Measurements from ENCODE around the gene GATAD2A. TPM values are rescaled to one million over a fixed set of nuclear protein-coding genes. Genes with fewer than 3 reads are reported as not detected.

GATAD2A gene
- total RNA-seq, 1 donor from 2014 or later = 75.6 TPM

- Mint-ChIP-seq H3K27ac (ENCODE audit: unreplicated experiment) (peak overlapping the region; percentile 47), H3K27me3 (ENCODE audit: unreplicated experiment) (no peaks in the 10 kb centered on the region), H3K9me3 (ENCODE audit: unreplicated experiment) (no peaks in the 10 kb centered on the region), H3K36me3 (ENCODE audit: unreplicated experiment) (no peaks in the 10 kb centered on the region), H3K4me1 (ENCODE audit: unreplicated experiment) (peaks cover 23% of the 10 kb centered on the region), H3K4me3 (ENCODE audit: unreplicated experiment) (no peak overlapping the region)
- no peak for DNase-seq (ENCODE audit: extremely low spot score, unreplicated experiment)
- TF ChIP-seq CTCF (IDR thresholded peaks at IDR 0.05) = no peak
These were observed 145.7 kb downstream of the GATAD2A start for GRCh38 chr19:19550972-19551852.

GRCh38 chr19:19551853-19552192, 146.3 kb downstream of the GATAD2A start:
- no peak for TF ChIP-seq CTCF (IDR thresholded peaks at IDR 0.05)
- H3K9me3 Mint-ChIP-seq (ENCODE audit: unreplicated experiment) = no peaks in the 10 kb centered on the region
- H3K27ac Mint-ChIP-seq (ENCODE audit: unreplicated experiment) = peak overlapping the region; percentile 47
- no peaks in the 10 kb centered on the region for H3K36me3 Mint-ChIP-seq (ENCODE audit: unreplicated experiment)
- H3K27me3 Mint-ChIP-seq (ENCODE audit: unreplicated experiment) = no peaks in the 10 kb centered on the region
- no peak for DNase-seq (ENCODE audit: extremely low spot score, unreplicated experiment)
- no peak overlapping the region for H3K4me3 Mint-ChIP-seq (ENCODE audit: unreplicated experiment)
- peaks cover 23% of the 10 kb centered on the region for H3K4me1 Mint-ChIP-seq (ENCODE audit: unreplicated experiment)

GRCh38 chr19:19552798-19553197, 147.3 kb downstream of the GATAD2A start:
- no peaks in the 10 kb centered on the region for H3K9me3 Mint-ChIP-seq (ENCODE audit: unreplicated experiment)
- no peak overlapping the region for H3K27ac Mint-ChIP-seq (ENCODE audit: unreplicated experiment)
- no peaks in the 10 kb centered on the region for H3K36me3 Mint-ChIP-seq (ENCODE audit: unreplicated experiment)
- no peak for DNase-seq (ENCODE audit: extremely low spot score, unreplicated experiment)
- TF ChIP-seq CTCF (IDR thresholded peaks at IDR 0.05) = peak; percentile 54
- no peak overlapping the region for H3K4me3 Mint-ChIP-seq (ENCODE audit: unreplicated experiment)
- H3K27me3 Mint-ChIP-seq (ENCODE audit: unreplicated experiment) = no peaks in the 10 kb centered on the region
- H3K4me1 Mint-ChIP-seq (ENCODE audit: unreplicated experiment) = peaks cover 23% of the 10 kb centered on the region

GRCh38 chr19:19553670-19554069, 148.2 kb downstream of the GATAD2A start:
- no peak overlapping the region for H3K4me3 Mint-ChIP-seq (ENCODE audit: unreplicated experiment)
- no peaks in the 10 kb centered on the region for H3K27me3 Mint-ChIP-seq (ENCODE audit: unreplicated experiment)
- H3K9me3 Mint-ChIP-seq (ENCODE audit: unreplicated experiment) = no peaks in the 10 kb centered on the region
- H3K4me1 Mint-ChIP-seq (ENCODE audit: unreplicated experiment) = peaks cover 23% of the 10 kb centered on the region
- H3K36me3 Mint-ChIP-seq (ENCODE audit: unreplicated experiment) = no peaks in the 10 kb centered on the region
- no peak for TF ChIP-seq CTCF (IDR thresholded peaks at IDR 0.05)
- no peak for DNase-seq (ENCODE audit: extremely low spot score, unreplicated experiment)
- no peak overlapping the region for H3K27ac Mint-ChIP-seq (ENCODE audit: unreplicated experiment)

- H3K4me1 Mint-ChIP-seq (ENCODE audit: unreplicated experiment) = peaks cover 23% of the 10 kb centered on the region
- H3K27ac Mint-ChIP-seq (ENCODE audit: unreplicated experiment) = no peak overlapping the region
- TF ChIP-seq CTCF (IDR thresholded peaks at IDR 0.05) = peak; percentile 72
- H3K9me3 Mint-ChIP-seq (ENCODE audit: unreplicated experiment) = no peaks in the 10 kb centered on the region
- H3K36me3 Mint-ChIP-seq (ENCODE audit: unreplicated experiment) = no peaks in the 10 kb centered on the region
- no peak overlapping the region for H3K4me3 Mint-ChIP-seq (ENCODE audit: unreplicated experiment)
- DNase-seq (ENCODE audit: extremely low spot score, unreplicated experiment) = no peak
- no peaks in the 10 kb centered on the region for H3K27me3 Mint-ChIP-seq (ENCODE audit: unreplicated experiment)
These were observed 148.9 kb downstream of the GATAD2A start for GRCh38 chr19:19554074-19555023.
